Measurements from ENCODE around the gene CDH15.

CDH15 gene

DNA sequence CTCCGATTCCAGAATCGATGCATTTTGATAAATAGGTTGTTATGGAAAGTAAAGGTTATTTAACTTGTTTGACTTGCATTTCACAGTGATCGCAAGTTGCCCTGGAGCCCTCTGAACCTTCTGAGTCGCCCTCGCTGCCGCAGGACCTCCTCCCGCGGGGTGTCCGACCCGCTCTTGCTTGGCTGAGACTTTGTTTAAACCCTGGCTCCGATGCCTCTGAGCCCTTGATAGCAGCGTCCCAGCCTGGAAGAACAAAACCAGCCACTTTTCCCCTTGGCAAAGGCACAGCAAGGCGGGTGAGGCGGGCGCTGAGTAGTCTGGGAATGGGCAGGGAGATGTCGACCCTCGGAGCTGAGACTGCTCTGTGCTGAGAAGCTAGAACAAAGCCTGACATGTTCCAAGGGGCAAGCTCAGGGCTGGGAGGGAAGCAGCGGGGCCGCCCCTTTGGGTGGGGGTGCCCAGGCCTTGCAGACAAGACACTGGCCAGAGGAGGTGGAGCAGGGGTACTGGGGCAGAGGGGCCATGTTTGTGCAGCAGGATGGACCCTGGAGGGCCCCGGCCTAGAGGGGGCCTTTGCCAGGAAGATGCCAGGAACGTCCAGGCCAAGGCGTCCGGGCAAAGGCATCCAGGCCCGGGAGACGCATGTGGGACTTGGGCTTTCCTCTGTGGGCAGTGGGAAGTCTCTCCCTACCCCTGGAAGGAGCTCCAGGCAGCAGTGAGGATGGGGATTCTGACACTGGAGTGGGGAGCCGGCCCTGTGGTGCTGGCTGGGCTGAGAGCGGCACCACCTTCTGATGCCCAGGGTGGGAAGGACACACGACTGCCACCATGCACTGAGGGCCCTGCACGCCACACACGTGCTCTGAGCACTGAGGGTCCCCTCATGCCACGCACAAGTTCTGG is 30.3 kb upstream of the CDH15 start:
- no peak for DNase-seq

DNA sequence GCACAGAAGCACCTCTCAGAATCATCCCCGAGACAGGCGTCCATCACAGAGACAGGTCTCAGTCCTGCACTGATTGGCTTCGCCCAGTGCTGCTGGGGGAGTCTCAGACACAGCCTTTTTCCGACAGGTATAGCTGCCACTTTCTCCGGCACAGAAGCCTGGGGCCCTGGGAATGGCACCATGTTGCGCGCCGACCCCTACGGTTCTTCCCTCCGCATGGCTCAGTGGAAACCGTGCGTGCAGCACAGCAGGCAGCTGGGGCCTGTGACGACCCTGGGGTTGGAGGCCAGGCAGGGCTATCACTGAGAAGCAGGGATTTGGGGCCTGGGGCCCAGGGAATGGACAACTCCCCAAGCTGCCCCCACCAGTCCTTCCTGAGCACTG is 29.7 kb upstream of the CDH15 start:
- DNase-seq = no peak

DNA sequence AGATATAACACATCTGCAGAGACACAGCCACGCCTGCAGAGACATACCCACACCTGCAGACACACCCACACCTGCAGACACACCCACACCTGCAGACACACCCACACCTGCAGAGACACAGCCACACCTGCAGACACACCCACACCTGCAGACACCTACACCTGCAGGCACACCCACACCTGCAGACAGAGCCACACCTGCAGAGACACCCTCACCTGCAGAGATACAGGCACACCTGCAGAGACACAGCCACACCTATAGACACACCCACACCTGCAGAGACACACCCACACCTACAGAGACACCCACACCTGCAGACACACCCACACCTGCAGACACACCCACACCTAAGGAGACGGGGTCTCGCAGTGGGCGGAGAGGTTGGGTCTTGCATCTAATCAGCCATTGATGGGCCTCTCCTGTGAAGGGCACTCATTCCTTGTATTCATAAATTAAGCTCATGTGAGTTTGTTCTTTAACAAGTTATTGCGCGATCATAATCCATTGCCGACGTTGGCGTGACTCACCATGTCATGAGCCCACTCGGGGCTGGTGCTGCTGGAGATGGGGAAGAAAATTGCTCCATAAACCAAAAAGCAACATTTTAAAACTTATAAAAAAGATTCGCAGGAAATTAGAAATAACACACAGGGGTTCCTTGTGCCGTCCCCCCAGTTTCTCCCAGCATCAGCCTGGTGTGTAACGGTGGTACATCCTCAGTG is 28.9 kb upstream of the CDH15 start:
- DNase-seq = no peak

DNA sequence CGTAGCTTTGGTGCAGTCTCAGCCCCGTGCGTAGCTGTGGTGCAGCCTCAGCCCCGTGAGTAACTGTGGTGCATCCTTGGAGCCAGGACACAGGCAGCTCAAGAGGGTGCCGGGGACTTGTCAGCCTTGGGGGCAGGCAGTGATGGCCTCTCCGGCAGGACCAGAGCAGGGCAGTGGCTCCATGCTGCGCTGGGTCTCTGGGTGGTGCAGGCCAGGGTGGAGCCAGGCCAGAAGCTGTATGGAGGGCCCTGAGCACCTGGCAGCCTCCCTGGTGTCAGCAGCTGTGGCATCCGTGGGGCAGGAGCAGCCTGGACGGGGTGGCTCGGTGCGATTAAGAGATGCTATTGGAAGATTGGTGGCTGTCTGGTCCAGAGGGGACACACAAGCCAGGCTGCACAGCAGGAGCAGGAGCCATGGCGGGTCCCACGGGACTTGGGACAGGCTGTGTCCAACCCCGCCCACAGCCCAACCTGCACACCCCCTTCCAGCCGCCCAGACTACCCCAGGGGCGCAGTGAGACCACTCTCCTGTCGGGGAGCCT is 28.3 kb upstream of the CDH15 start:
- DNase-seq = no peak

DNA sequence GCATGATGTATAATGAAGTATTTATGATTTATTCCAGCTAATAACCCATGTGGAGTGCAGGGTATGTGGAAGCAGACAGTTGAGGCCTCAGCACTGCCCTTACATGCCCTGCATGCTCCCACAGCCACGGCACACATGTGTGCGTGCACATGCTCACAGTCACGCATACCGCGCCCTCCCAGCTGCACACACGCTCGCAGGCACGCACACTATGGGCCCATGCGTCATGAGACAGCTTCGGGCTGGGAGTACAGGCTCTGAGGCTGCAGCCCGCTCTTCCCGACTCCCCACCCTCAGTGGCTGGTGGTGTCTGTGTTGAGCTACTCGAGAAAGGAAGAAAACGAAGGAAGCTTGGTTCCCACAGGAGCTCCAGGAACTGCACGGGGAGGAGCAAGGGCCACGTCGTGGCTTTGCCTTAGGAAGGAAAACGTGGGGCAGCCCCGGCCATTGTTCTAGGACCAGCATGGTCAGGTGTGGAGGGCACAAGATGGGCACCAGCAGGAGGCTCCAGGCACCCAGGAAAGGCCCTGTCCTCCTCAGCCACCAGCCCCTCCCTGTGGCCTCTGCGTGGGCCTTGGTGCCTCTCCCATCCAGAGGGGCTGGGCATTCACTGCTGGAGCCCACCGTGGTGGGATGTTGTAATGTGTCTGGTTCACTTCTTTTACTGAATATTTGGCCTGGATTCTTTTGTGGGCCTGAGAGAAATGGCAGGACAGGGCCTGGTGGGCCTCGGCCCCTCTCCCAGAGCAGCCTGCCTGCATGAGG is 27.5 kb upstream of the CDH15 start:
- DNase-seq = no peak

DNA sequence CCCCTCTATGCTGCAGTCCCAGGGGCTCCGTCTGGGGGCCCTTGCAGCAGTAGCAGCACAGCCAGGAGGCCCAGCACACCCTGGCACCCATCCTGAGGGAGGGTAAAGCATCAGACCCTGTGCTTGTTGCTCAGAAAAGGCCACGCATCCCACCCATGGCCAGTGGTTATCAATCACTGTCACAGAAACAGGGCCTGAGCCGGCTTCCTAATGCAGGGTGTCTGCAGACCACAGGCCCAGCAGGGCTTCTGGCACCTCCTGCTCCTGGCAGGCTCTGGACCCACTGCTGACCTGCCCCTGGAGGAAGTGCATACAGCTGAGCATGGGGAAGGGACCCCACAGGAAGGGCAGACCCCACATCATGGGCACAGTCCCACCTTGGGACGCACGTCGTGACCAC is 26.9 kb upstream of the CDH15 start:
- DNase-seq = no peak

DNA sequence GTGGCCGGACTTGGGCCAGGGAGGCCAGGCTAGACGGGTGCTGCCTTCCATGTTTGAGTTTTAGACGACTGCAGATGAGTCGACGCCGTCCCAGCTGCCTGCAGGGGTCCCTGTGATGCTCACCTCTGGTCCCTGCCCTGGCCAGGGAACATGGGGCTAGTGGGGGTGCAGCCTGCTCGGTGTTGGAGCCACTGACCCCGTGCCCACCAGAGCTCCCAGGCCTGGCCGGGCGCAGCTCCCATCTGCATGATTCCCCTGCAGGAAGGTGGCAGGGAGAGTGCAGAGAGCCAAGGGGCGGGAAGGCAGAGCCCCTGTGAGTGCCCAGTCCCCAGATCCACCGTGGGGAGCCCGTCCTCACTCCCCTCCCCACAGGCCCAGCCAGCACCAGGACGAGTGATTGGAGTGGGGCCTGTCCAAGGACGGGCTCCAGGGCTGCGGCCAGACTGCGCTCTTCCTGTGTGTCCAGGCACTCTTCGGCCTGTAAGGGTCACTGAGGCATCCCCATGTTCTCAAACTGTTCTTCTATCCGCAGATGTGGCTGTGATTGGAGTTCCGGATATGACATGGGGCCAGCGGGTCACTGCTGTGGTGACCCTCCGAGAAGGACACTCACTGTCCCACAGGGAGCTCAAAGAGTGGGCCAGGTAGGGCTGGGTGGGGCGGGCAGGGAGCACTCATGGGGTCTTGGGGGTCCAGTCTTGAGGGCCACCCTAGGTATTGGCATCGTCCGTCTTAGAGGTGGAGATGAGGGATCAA is 26.0 kb upstream of the CDH15 start:
- no peak for DNase-seq

DNA sequence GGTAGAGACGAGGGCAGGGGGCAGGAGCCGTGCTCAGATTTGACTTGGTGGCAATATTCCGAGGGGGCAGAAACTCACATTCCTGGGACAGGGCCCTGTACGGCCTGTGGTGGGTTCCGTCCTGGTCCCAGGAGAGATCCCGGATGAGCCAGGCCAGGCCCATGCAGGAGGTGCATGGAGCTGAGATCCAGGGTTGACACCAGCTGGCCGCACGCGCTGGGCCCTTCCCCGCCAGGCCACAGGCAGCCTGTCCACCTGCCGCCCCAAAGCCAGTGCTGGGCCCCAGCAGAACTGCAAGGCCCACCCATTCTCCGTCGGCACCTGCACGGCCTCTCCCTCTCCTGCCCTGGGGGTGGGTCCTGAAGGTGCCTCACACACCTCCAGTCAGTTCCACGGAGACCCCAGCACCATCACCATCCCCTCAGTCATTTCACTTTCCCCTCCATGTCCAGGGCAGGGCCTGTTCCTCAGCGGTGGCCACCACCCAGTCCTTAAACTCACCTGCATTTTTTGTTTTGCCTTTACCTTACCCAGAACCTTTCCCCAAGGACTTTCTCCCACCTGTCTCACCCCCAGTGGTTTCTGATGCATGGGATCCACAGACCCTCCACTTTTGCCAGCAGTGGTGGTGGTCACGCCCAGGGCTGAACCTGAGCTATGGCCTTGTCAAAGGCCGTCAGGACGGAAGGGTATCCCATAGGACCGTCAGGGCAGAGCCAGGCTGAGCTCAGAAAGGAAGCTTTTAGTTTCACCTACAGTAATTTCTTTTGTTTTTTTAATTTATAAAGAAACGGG is 25.1 kb upstream of the CDH15 start:
- no peak for DNase-seq

DNA sequence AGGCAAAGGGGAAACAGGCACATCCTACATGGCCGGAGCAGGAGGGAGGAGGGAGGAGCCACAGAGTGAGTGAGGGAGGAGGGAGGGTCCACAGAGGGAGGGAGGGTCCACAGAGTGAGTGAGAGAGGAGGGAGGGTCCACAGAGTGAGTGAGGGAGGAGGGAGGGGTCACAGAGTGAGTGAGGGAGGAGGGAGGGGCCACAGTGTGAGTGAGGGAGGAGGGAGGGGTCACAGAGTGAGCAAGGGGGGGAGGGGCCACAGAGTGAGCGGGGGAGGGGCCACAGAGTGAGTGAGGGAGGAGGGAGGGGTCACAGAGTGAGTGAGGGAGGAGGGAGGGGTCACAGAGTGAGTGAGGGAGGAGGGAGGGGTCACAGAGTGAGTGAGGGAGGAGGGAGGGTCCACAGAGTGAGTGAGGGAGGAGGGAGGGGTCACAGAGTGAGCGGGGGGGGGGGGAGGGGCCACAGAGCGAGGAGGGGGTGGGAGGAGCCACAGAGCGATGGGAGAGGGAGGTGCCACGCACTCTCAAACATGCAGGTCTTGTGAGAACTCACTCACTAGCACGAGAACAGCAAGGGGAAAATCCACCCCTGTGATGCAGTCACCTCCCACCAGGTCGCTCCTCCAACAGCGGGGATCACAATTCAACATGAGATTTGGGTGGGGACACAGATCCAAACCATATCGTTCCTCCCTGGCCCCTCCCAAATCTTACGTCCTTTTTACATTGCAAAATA is 24.3 kb upstream of the CDH15 start:
- no peak for DNase-seq

DNA sequence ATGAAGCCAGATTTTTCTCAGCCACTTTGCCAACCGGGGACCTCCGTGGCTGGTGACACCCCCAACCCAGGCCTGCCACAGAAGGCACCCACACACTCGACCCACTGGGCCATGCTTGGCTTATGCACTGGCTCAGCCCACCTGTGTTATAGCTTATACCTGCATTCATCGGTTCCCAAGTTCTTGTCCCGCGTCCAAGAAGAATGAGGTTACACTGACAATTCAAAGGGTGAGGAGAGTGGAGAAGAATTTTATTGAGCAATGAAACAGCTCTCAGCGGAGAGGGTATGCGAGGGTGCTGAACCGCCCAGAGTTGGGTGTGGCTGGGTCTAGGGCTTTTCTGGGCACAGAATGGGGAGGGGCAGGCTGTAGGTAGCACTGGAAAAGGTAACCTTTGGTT is 22.2 kb upstream of the CDH15 start:
- DNase-seq = no peak

DNA sequence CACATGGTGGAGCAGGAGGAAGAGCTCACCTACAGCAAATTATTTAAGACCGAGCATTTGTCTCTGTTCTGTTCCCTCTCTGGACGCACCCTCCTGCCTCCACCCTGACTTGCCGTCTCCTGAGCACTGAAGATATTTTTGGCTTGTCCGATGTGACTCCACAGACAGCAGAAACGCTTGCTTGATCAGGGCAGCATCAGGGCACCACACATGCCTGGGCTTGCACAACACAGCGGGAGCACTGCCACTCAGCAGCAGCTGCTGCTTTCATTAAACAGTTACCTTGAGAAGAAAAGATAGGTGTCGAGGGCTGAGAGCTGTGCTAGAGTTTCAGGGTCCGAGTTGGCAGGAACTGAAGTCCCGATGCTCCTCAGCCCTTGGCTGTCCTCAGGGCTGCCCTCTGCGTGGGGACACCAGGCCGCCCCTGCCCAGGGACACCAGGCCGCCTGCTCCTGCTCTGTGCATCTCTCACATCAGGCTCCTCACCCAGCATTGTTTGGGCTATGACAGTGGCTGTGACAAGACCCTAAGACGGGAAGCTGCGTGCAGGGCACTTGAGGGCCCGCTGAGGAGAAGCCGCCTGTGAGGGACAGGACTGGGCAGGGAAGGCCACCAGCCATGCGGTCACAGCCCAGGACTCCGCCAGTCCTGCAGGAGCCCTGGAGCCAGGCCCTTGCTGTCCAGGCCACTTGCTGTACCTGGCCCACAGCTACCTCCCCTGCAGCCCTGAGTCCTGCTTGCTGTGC is 21.3 kb upstream of the CDH15 start:
- no peak for DNase-seq

DNA sequence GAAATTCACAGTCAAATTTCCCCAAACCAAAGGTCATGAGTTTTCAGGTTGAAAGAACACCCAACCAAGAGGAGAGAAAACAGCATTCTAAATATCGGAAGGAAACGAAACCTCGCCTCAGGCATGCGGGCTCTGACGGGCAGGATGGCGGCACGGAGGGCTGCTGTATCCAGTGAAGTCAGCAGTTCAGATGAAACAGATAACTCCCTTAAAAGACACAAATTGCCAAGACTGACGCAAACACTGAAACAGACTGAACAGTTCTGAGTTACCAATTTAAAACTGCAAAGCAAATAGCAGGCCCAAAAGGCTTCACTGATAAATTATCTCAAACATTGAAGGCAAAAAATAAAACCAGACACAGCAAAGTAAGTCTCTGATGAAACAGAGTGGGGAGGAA is 20.6 kb upstream of the CDH15 start:
- DNase-seq = no peak

DNA sequence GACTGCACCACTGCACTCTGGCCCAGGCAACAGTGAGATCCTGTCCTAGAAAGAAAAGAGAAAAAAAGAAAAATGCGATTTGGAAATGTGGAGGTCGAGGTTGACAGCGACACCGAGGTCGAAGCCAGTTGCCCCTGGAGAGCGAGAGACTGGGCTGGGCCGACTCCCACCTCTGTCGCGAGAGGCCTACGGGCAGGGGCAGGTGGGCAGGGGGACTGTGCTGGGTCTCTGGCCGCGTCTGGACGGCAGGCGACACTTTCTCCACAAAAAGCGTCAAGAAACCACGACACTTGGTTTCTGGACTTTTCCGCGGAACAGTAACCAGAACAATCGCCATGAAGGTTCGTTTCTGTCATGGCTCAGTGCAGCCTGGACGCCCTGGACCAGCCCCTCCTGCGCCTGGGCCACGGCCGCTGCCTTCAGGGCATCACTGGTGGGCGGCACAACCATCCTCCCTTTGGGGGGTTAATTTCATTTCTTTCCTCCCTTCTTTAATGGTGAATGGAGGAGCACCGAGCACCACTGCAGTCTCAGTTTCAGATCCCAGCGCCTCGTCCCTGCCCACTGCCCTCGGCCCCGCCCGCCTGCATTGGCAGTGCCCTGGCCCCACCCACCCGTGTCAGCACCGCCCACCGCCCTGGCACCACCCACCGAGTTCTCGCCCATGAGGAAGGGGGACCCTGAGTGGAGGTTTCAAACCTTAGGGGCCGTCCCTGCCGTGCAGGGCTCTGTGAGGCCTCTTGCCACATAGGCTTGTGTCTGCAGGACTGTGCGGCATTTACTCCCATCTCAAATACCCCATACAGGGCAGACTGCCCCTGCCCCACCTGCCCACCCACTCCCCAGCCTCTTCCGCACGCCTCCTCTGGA is 18.5 kb upstream of the CDH15 start:
- peak; percentile 47 for DNase-seq

DNA sequence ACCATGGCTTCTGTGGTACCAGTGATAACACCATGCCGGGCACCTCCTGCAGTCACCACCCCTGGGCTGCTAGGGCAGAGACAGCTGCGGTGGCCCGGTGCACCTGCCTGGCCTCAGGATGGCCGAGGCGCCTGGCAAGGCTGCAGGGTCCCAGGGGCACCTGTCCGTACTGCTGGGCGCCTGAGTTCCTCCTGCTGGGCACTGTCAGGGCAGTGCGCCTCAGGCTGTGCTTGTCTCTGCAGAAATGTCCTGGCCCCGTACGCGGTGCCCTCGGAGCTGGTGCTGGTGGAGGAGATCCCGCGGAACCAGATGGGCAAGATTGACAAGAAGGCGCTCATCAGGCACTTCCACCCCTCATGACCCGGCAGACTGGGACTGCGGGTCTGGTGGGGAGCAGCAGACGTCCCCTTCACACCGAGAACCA is 17.7 kb upstream of the CDH15 start:
- no peak for DNase-seq

DNA sequence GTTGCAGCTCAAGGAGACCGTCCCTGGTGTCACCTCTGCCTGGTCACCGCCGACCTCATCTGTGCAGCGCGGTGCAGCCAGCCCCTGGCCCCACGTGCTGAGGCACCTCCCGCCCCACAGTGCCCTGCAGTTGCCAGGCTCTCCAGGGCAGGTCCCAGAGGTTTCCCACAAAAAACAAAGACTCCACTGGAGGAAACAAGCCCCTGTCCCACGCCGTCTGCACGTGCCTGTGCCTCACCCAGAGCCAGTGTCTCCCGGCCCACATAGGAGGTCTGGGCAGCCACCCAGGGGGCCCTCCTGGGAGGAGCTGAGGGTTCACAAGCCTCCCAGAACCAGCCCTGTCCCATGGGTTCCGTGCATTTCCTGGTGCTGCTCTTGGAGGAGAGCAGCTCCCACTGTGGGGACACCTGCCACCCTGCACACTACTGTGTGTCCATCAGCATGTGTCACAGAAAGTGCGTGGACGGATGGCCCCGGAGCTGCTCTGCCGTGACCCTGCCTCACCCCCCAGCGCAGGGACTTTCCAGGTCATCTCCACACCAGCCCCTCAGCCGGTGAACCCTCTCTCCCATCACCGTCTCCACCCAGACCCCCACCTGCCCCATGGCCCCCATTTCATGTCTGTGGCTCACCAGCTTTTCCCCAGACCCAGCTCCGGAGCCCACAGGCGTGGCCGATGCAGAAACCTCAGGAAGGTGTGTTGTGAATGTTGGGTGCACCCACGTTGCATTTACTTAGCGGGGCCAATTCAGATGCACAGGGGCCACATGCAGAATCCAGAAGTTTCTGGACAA is 17.0 kb upstream of the CDH15 start:
- no peak for DNase-seq

DNA sequence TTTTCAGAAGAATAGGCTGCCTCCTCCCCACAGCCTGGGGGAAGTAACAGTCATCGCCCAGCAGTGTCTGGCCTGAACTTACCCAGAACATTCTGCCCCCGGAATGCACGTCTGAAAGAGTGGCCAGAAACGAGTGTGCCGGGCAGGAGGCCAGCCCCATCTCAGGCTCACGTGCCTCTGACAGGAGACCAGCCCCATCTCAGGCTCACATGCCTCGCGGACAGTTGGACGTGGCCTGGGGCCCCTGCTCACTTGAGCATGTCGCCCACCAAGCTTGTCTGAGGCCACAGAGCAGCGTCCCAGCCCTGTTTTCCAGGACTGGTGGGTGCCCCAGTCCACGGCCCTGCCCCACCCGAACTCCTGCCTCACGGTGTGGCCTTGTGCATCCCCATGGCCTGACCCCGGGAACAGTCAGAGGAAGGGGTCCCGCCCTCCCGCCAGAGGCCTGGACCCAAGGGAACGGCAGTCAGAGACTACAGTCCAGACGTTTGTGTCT is 16.3 kb upstream of the CDH15 start:
- DNase-seq = no peak

DNA sequence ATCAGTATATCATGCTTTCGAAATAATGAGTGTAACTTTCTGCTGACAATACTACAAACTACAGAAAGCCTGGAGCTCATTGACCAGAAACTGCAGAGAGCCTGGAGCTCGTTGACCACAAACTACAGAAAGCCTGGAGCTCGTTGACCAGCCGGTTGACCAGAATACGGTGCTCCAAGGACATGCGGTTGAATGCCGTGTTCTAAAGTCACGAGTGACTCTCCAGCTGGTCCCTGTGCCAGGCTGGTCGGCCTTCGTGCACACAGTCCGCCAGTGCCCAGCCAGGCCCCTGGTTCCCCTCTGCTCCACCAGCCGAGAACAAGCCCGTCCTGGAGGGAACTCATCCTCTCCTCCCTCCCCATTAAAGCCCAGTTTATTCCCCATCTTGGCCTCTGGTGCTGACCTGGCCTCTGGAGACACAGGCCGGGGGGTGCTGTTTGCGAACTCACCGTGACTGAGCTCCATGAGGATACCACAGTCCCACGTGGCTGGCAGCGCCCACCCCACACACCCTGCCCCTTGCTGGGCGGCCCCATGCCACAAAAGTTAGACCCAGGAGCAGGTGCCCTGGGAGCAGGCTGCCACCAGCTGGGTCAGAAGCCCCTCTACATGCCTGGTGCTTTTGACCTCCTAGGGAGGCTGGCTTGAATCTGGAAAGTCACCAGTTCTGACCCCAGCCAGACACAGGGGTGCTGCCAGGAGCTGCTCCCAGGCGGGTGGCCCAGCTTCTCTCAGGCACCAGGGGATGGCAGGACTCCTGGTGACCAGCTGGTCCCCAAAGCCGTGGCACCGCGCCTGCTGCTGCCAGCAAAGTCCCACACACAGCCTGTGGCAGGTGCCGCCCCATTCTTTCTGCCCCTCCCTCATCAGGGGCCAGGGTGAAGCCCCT is 15.5 kb upstream of the CDH15 start:
- DNase-seq = no peak
